CD4-positive, CD25-positive, alpha-beta regulatory T cell (primary cell): ENCODE measurements around the gene TMEM212. TPM values are rescaled to one million over a fixed set of nuclear protein-coding genes. Genes with fewer than 3 reads are reported as not detected.

Experiments used
- ATAC-seq, 2 donors: fragments of 150-1000 bp; cut with Tn5 transposase; one replicate each; pipeline ENCODE4 v1.10.0; 2021; ENCODE audit warnings: low read depth in 2 of 2, moderate number of reproducible peaks in 2 of 2, moderate library complexity in 1 of 2
- DNase-seq, 3 donors: peaks; one replicate each; pipeline versions ENCODE4 v3.0.0 to v3.0.0-alpha.2; 2012 to 2022; ENCODE audit warnings: mixed read lengths in 1 of 3
- H3K27ac ChIP-seq: one replicate; pipeline ENCODE4 v1.7.0; 2013; ENCODE audit warnings: mild to moderate bottlenecking, low read length; ENCODE audit not compliant: insufficient read depth, poor library complexity, severe bottlenecking
- H3K27me3 ChIP-seq: one replicate; pipeline ENCODE4 v1.7.0; 2013; ENCODE audit warnings: low read length; ENCODE audit not compliant: control insufficient read depth, insufficient read depth
- H3K36me3 ChIP-seq: one replicate; pipeline ENCODE4 v1.7.0; 2013; ENCODE audit warnings: mild to moderate bottlenecking, low read length, moderate library complexity; ENCODE audit not compliant: control insufficient read depth, insufficient read depth
- H3K4me1 ChIP-seq: 2 replicates; pipeline ENCODE4 v1.7.0; 2013; ENCODE audit warnings: mild to moderate bottlenecking, low read length; ENCODE audit not compliant: insufficient read depth, control insufficient read depth, poor library complexity, severe bottlenecking
- H3K4me3 ChIP-seq: one replicate; pipeline ENCODE4 v1.7.0; 2013; ENCODE audit warnings: low read depth, mild to moderate bottlenecking, low read length, moderate library complexity
- H3K9me3 ChIP-seq, 2 experiments: 1 replicate in 1 of 2; 2 replicates in 1 of 2; pipeline ENCODE4 v1.7.0; 2013; ENCODE audit warnings: low read length in 2 of 2, mild to moderate bottlenecking in 1 of 2, moderate library complexity in 1 of 2; ENCODE audit not compliant: control insufficient read depth in 2 of 2
- H3K27ac Mint-ChIP-seq, 3 donors: one replicate each; pipeline ENCODE4 v1.8.0; 2020 to 2022; ENCODE audit warnings: mild to moderate bottlenecking in 3 of 3, mixed read lengths in 3 of 3, moderate library complexity in 2 of 3
- H3K27me3 Mint-ChIP-seq: one replicate; pipeline ENCODE4 v1.8.0; 2022; ENCODE audit warnings: mild to moderate bottlenecking, mixed read lengths
- H3K36me3 Mint-ChIP-seq: one replicate; pipeline ENCODE4 v1.8.0; 2020; ENCODE audit warnings: mixed read lengths
- H3K4me1 Mint-ChIP-seq, 4 donors: one replicate each; pipeline ENCODE4 v1.8.0; 2020 to 2022; ENCODE audit warnings: mixed read lengths in 4 of 4, mild to moderate bottlenecking in 1 of 4
- H3K4me3 Mint-ChIP-seq, 4 donors: one replicate each; pipeline ENCODE4 v1.8.0; 2020 to 2022; ENCODE audit warnings: mild to moderate bottlenecking in 4 of 4, mixed read lengths in 4 of 4, moderate library complexity in 3 of 4
- H3K9me3 Mint-ChIP-seq, 7 donors: one replicate each; pipeline ENCODE4 v1.8.0; 2020 to 2022; ENCODE audit warnings: mixed read lengths in 7 of 7, mild to moderate bottlenecking in 3 of 7, moderate library complexity in 2 of 7
- polyA plus RNA-seq, 4 donors: library from polyadenylated mRNA; unstranded; fragments of 300-500 nt; fragmentation: Illumina TruSeq; gene quantifications; one replicate each; pipeline ENCODE4 v1.2.3, GENCODE V29; 2021
- total RNA-seq: library from RNA; stranded (reverse); gene quantifications from one replicate; pipeline ENCODE4 v1.2.3, GENCODE V29; 2022

Gene TMEM212
- total and polyA plus RNA-seq, 5 donors from 2014 or later = not detected

GRCh38 chr3:171803044-171803443, 40.1 kb upstream of the TMEM212 start:
- Mint-ChIP-seq H3K9me3 (peaks cover 0 to 1% (median 0%) of the 10 kb centered on the region in 7 donors), H3K4me3 (no peak overlapping the region), H3K36me3 (no peaks in the 10 kb centered on the region), H3K4me1 (peaks cover 0 to 7% (median 3%) of the 10 kb centered on the region in 4 donors), H3K27ac (no peak overlapping the region), H3K27me3 (no peaks in the 10 kb centered on the region)
- Histone ChIP-seq H3K27ac (no peak overlapping the region), H3K4me1 (no peaks in the 10 kb centered on the region), H3K36me3 (no peaks in the 10 kb centered on the region), H3K9me3 (no peaks in the 10 kb centered on the region), H3K4me3 (no peak overlapping the region), H3K27me3 (peaks cover 6% of the 10 kb centered on the region)
- DNase-seq (no peak), ATAC-seq (no peak)

- Mint-ChIP-seq H3K27ac (no peak overlapping the region), H3K36me3 (no peaks in the 10 kb centered on the region), H3K4me3 (no peak overlapping the region)
Measured at GRCh38 chr3:171804618-171805389, 38.3 kb upstream of the TMEM212 start.

GRCh38 chr3:171805687-171806086, 37.5 kb upstream of the TMEM212 start:
- Histone ChIP-seq H3K27me3 (peaks cover 11% of the 10 kb centered on the region), H3K4me3 (no peak overlapping the region), H3K4me1 (peaks cover 11% of the 10 kb centered on the region), H3K36me3 (no peaks in the 10 kb centered on the region), H3K9me3 (no peaks in the 10 kb centered on the region), H3K27ac (no peak overlapping the region)
- Mint-ChIP-seq H3K36me3 (no peaks in the 10 kb centered on the region), H3K4me1 (peaks cover 9 to 19% (median 11%) of the 10 kb centered on the region in 4 donors), H3K9me3 (peaks cover 0 to 1% (median 0%) of the 10 kb centered on the region in 7 donors), H3K27ac (no peak overlapping the region), H3K4me3 (no peak overlapping the region), H3K27me3 (peaks cover 13% of the 10 kb centered on the region)
- DNase-seq (no peak), ATAC-seq (no peak)

More at GRCh38 chr3:171804618-171805389, 38.3 kb upstream of the TMEM212 start:
- Mint-ChIP-seq H3K9me3 (peaks cover 0 to 1% (median 0%) of the 10 kb centered on the region in 7 donors), H3K27me3 (peaks cover 10% of the 10 kb centered on the region), H3K4me1 (peaks cover 8 to 15% (median 9%) of the 10 kb centered on the region in 4 donors)
- no peaks in the 10 kb centered on the region for H3K9me3 ChIP-seq
- no peak for ATAC-seq
- peaks cover 11% of the 10 kb centered on the region for H3K27me3 ChIP-seq
- H3K27ac ChIP-seq = no peak overlapping the region
- H3K4me1 ChIP-seq = peaks cover 3% of the 10 kb centered on the region
- DNase-seq = no peak
- no peaks in the 10 kb centered on the region for H3K36me3 ChIP-seq
- H3K4me3 ChIP-seq = no peak overlapping the region

DNA sequence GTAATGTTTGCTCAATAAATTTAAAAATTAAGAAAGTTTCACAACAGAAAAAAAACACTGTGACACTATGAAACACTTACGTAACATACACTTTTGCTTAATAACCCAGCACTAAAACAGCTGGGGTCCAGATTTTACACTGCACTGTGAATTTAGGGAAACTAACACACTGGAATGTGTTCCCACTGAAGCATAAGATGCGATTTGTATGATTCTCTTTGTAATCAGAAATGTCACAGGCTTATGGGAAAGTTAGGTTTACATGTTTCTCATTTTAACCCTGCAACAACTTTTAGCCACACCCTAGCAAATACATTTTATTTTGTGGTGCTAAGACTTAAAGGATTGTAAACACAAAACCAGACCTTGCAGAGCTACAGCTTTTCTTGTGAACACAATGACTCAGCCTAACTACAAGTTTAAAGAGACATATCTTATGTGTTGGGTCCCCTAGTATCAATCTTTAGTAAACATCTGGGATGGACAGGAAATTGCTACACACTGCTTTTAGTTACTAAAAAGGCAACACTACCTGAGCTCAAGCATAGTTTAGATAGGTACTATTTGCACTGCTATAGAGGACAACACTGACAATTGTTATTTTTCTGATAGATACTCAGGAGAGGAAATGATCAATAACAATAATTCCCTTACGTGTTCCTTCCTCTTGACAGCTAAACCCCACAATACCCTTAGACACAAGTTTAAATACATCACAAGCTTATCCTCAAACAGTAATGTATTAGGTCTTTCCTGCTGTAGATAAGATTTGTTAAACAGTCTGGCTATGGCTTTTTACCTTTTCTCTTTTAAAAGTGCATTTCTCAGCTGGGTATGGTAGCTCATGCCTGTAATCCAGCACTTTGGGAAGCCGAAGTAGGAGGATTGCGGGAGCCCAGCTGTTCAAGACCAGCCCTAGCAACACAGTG, 36.7 kb upstream of the TMEM212 start:
- peak overlapping the region in 1 of 4 donors; percentile 22 for H3K4me3 Mint-ChIP-seq
- peaks cover 0 to 1% (median 0%) of the 10 kb centered on the region in 7 donors for H3K9me3 Mint-ChIP-seq
- H3K27me3 ChIP-seq = peaks cover 11% of the 10 kb centered on the region
- no peaks in the 10 kb centered on the region for H3K36me3 ChIP-seq
- H3K4me1 ChIP-seq = peaks cover 13% of the 10 kb centered on the region
- no peak overlapping the region for H3K27ac ChIP-seq
- H3K27ac Mint-ChIP-seq = no peak overlapping the region
- peaks cover 9 to 21% (median 13%) of the 10 kb centered on the region in 4 donors for H3K4me1 Mint-ChIP-seq
- no peak overlapping the region for H3K4me3 ChIP-seq
- H3K27me3 Mint-ChIP-seq = peaks cover 21% of the 10 kb centered on the region
- ATAC-seq (no peak), DNase-seq (peak in 1 of 3 donors; percentile 7)
- no peaks in the 10 kb centered on the region for H3K36me3 Mint-ChIP-seq
- H3K9me3 ChIP-seq = no peaks in the 10 kb centered on the region

- Histone ChIP-seq H3K36me3 (no peaks in the 10 kb centered on the region), H3K27ac (no peak overlapping the region), H3K27me3 (peaks cover 16% of the 10 kb centered on the region), H3K4me1 (peaks cover 13% of the 10 kb centered on the region), H3K4me3 (no peak overlapping the region), H3K9me3 (no peaks in the 10 kb centered on the region)
- peaks cover 29% of the 10 kb centered on the region for H3K27me3 Mint-ChIP-seq
- peak overlapping the region in 2 of 4 donors; percentile 22 to 74 for H3K4me3 Mint-ChIP-seq
- ATAC-seq = no peak
- H3K27ac Mint-ChIP-seq = no peak overlapping the region
- peaks cover 0 to 1% (median 0%) of the 10 kb centered on the region in 7 donors for H3K9me3 Mint-ChIP-seq
- no peaks in the 10 kb centered on the region for H3K36me3 Mint-ChIP-seq
- H3K4me1 Mint-ChIP-seq = peaks cover 8 to 21% (median 12%) of the 10 kb centered on the region in 4 donors
- no peak for DNase-seq
Measured at GRCh38 chr3:171807129-171807675, 35.9 kb upstream of the TMEM212 start.

- H3K9me3 Mint-ChIP-seq = peaks cover 0 to 1% (median 0%) of the 10 kb centered on the region in 7 donors
- peaks cover 31% of the 10 kb centered on the region for H3K27me3 Mint-ChIP-seq
- no peak for DNase-seq
- H3K4me3 Mint-ChIP-seq = peak overlapping the region in 2 of 4 donors; percentile 20 to 59
- no peaks in the 10 kb centered on the region for H3K36me3 ChIP-seq
- H3K4me1 Mint-ChIP-seq = peaks cover 8 to 18% (median 12%) of the 10 kb centered on the region in 4 donors
- no peak overlapping the region for H3K27ac Mint-ChIP-seq
- H3K36me3 Mint-ChIP-seq = no peaks in the 10 kb centered on the region
- ATAC-seq = no peak
- H3K4me1 ChIP-seq = peaks cover 13% of the 10 kb centered on the region
- no peak overlapping the region for H3K4me3 ChIP-seq
- H3K9me3 ChIP-seq = no peaks in the 10 kb centered on the region
- H3K27me3 ChIP-seq = peaks cover 16% of the 10 kb centered on the region
- H3K27ac ChIP-seq = no peak overlapping the region
Measured at GRCh38 chr3:171807806-171808205, 35.3 kb upstream of the TMEM212 start.

DNA sequence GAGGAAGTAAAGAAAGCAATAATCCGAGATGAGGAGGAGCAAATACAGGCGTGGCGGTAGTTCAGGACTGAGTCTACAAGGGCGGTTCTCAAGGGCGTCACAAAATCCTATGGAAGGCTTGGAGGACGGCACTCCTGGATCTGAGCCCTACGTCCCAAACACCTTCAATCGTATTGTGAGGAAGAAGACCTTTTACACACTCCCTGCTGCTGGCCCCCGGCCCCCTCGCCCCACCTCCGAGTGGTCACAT, 33.6 kb upstream of the TMEM212 start:
- ATAC-seq = peak in 1 of 2 donors; percentile 24
- DNase-seq = peak in 1 of 3 donors; percentile 23

More for the DNA sequence above, 33.6 kb upstream of the TMEM212 start:
- peak overlapping the region; percentile 53 for H3K4me3 ChIP-seq
- H3K36me3 ChIP-seq = no peaks in the 10 kb centered on the region
- Mint-ChIP-seq H3K4me3 (peak overlapping the region; percentile 80 to 97 (median 89)), H3K27me3 (peaks cover 46% of the 10 kb centered on the region), H3K27ac (peak overlapping the region in 2 of 3 donors; percentile 6 to 37), H3K4me1 (peaks cover 8 to 18% (median 12%) of the 10 kb centered on the region in 4 donors), H3K9me3 (peaks cover 0 to 1% (median 0%) of the 10 kb centered on the region in 7 donors), H3K36me3 (no peaks in the 10 kb centered on the region)
- no peak overlapping the region for H3K27ac ChIP-seq
- H3K9me3 ChIP-seq = no peaks in the 10 kb centered on the region
- H3K27me3 ChIP-seq = peaks cover 19% of the 10 kb centered on the region
- H3K4me1 ChIP-seq = peaks cover 13% of the 10 kb centered on the region
